GM12873 (cell line): ENCODE measurements around the gene RALY.

Experiments used
- CTCF ChIP-seq: IDR thresholded peaks from 2 replicates; pipeline ENCODE4 v1.5.1; 2012; ENCODE audit warnings: low read depth, mild to moderate bottlenecking, moderate library complexity, low read length, control low read depth; ENCODE audit not compliant: insufficient read depth; ENCODE audit errors: missing control alignments

RALY gene

DNA sequence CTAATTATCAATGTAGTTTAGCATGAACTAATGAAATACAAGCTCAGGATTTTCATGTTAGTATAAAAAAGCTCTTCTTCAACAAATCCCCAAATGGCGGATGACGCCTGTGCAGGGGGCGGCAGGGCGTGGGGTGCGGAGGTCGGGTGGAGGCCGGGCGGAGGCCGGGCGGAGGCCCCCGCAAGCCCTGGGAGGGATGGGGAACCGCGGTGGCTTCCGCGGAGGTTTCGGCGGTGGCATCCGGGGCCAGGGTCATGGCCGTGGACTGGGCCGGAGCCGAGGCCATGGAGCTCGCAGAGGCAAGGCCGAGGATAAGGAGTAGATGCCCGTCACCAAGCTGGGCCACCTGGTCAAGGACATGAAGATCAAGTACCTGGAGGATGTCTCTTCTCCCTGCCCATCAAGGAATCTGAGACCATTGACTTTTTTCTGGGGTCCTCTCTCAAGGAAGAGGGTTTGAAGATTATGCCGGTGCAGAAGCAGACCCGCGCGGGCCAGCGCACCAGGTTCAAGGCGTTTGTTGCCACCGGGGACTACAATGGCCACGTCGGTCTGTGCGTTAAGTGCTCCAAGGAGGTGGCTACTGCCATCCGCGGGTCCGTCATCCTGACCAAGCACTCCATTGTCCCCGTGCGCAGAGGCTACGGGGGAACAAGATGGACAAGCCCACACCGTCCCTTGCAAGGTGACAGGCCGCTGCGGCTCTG, 128.7 kb downstream of the RALY start:
- TF ChIP-seq CTCF = no peak

GRCh38 chr20:34123309-34123708, 129.6 kb downstream of the RALY start:
- no peak for TF ChIP-seq CTCF

- no peak for TF ChIP-seq CTCF
Observed at GRCh38 chr20:34124469-34125249, 130.9 kb downstream of the RALY start.

DNA sequence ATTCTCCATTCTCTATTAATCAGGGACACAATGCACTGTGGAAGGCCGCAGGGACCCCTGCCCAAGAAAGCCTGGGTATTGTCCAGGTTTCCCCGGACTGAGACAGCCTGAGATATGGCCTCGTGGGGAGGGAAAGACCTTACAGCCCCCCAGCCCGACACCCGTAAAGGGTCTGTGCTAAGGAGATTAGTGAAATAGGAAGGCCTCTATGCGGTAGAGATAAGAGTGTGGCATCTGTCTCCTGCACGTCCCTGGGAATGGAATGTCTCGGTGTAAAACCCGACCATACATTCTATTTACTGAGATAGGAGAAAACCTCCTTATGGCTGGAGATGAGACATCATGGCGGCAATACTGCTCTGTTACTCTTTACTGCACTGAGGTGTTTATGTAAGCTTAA, 134.1 kb downstream of the RALY start:
- no peak for TF ChIP-seq CTCF

- peak; percentile 74 for TF ChIP-seq CTCF
Observed at GRCh38 chr20:34129518-34130162, 135.9 kb downstream of the RALY start.

DNA sequence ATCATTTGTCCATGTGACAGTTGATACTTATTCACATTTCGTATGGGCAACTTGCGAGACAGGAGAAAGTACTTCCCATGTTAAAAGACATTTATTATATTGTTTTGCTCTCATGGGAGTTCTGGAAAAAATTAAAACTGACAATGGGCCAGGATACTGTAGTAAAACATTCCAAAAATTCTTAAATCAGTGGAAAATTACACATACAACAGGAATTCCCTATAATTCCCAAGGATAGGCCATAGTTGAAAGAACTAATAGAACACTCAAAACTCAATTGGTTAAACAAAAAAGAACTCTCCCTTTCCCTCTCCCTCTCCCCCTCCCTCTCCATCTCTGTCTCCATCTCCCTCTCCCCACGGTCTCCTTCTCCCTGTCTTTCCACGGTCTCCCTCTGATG, 137.8 kb downstream of the RALY start:
- TF ChIP-seq CTCF = no peak
